ENCODE results near the gene MUC13.

The MUC13 gene

DNA sequence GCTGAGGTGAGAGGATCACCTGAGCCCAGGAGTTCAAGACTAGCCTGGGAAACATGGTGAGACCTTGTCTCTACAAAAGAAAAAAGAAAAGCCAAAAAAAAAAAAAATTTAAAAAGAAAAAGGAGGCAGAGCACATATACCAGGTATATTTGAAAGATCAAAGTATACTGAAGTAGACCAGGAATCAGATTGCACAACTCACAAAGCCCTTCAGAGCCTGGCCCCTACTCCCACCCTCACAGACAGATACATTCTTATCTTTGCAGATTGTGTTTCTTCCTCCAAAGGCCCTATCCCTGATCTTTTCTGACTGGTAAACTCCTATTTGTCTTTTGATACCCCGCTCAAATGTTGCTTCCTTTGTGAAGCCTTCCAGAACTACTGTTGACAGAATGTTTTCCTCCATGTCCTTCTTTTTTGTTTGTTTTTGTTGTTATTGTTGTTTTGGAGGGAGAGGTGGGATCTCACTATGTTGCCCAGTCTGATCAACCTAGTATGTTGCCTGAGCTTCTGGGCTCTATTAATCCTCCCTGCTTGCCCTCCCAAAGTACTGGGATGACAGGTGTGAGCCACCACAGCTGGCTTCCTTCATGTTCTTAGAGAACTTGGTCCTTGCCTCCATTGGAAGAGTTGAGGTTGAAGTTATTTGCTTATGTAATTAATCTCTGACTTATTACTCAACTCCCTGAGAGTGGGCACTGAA is 37.6 kb downstream of the MUC13 start:
- no peak for DNase-seq (ENCODE audit: low read depth)

DNA sequence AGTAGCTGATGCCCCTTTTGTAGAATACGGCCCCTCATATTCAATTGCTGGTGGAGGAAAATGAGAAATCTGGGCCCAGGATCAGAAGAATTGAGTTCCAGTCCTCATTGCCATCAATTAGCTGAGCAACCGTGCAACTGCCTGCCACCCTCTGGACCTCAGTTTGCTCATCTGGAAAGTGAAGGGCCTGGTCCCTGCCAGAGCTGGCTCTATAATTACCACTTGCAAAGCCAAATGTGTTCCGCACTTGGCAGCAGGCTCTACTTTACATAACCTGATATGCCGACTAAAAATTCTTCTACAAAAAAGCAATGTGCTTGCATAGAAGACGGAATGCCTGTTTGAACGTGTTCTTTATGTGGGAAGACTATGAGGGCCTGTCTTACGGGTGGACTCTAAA is 38.8 kb downstream of the MUC13 start:
- no peak for DNase-seq (ENCODE audit: low read depth)

GRCh38 chr3:124893526-124893925 is 41.0 kb downstream of the MUC13 start:
- no peak for DNase-seq (ENCODE audit: low read depth)

DNA sequence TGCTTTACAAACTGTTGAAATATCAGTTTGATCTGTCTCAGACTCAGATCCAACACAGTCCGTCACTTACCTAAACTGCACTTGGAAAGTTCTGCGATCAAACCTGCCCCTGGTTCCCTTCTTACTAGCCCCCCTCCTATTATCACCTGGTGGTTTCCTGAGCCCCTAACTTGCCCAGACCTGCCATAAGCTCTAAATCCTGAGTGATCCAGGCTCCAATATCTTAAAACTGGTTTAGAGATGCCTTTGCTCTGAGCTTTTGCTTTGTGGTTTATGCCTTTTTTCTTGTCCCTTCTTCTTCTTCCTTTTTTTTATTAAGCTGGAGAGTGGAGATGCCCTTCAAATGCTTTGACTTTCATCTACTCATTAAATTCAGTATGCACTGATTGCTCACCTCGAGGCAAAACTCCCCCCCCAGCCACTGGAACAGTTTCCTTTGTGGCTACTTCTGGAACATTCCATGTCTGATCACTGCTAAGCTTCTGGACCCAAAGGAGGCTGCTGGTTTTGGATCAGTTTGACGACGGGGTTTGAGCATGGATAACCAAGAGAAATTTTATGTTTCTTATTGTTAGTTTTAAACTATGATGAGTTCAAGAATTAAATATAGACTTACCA is 43.9 kb downstream of the MUC13 start:
- no peak for DNase-seq (ENCODE audit: low read depth)

- DNase-seq (ENCODE audit: low read depth), result no peak
Observed at GRCh38 chr3:124888482-124889441, 45.8 kb downstream of the MUC13 start.

DNA sequence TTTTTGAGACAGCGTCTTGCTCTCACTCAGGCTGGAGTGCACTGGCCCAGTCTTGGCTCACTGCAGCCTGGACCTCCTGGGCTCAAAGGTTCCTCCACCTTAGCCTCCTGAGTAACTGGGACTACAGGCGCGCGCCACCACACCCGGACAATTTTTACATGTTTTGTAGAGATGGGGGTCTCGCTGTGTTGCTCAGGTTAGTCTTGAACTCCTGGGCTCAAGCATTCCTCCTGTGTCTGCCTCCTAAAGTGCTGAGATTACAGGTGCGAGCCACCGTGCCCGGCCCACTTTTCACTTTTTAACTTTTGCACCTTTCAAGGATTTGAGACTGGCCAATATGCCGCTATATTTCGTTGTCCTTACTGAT is 46.6 kb downstream of the MUC13 start:
- no peak for DNase-seq (ENCODE audit: low read depth)

DNA sequence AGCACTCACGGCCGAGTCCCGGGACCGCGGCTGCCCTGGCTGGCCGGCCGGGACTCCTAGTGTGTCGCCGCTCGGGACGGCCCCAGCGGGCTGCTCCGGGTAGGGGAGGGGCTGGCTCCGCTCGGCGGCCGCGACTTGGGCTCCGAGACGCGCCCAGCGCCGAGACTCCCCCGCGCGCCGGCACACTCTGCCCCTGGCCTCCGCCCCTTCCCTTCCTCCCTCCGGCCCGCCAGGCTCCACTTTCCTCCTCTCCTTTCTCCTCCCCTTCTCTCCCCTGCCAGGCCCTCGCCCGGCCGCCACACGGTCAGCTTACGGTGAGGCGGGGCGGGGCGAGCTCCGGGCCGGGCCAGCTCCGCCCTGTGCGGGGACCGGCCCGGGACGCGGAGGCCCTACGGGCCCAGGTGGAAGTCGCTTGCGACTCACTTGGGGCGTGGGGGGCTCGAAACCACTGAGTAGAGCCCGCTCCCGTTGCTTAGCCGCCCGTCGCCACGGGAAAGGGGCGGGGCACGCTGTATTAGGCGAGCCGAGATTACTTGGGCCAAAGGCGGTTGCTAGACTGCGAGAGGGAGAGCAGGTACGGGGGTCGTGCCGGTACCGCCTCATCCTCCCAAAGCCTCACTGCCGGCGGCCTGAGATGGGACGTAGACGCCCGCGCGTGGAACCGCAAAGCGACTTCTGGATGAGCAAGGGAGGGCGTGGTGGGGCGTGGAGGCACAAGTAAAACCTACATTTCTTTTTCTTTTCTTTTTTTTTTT is 47.2 kb downstream of the MUC13 start, which contains the start of gene ITGB5:
TSS of gene ITGB5 (minus strand) at position 189 of the 755 bp plus-strand sequence. CDS start 365 bp downstream, outside the sequence.
- no peak for DNase-seq (ENCODE audit: low read depth)

DNA sequence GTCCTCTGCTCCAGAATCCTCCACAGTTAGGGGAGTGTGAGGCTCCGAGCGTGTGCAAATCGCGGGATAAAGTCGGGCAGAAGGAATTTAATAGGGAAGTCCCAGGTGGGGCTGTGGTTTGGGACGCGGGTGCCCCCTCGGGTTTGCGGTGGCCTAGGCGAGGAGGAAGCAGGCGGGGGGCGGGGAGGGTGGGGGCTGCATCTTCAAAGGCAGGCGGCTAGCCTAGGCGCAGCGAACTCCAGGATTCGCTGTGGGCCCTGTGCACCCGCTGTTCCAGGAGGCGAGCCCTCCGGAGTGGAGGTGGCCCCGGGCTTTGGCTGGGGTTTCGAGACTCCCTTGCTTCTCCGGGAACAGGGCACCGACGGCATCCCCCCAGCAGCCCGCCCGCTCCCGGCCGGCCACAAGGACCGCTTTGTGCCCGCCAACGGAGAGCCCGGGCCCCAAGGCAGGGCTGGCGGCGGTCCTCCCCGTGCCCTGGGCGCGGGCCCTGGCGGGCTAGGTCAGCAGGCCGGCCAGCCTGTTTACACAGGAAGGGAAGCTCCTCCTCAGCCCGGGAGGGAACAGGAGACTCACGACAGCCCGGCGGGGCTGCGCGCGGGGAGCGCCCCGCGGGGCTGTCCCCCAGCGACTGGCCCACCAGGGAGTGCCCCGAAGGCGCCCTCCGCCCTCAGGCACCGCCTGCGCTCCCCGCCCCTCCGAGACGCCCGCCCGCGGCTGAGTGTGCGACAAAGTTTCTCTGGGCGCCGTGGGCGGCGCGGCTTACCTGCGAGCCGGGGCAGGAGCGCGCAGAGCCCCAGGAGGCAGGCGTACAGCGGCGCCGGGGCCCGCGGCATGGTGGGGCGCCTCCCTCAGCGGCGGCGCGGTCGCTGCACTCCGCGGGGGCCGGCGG is 48.1 kb downstream of the MUC13 start:
- DNase-seq (ENCODE audit: low read depth), result no peak

GRCh38 chr3:124885466-124886167 is 48.9 kb downstream of the MUC13 start:
- no peak for DNase-seq (ENCODE audit: low read depth)

GRCh38 chr3:124884474-124885101 is 50.0 kb downstream of the MUC13 start:
- DNase-seq (ENCODE audit: low read depth), result no peak

DNA sequence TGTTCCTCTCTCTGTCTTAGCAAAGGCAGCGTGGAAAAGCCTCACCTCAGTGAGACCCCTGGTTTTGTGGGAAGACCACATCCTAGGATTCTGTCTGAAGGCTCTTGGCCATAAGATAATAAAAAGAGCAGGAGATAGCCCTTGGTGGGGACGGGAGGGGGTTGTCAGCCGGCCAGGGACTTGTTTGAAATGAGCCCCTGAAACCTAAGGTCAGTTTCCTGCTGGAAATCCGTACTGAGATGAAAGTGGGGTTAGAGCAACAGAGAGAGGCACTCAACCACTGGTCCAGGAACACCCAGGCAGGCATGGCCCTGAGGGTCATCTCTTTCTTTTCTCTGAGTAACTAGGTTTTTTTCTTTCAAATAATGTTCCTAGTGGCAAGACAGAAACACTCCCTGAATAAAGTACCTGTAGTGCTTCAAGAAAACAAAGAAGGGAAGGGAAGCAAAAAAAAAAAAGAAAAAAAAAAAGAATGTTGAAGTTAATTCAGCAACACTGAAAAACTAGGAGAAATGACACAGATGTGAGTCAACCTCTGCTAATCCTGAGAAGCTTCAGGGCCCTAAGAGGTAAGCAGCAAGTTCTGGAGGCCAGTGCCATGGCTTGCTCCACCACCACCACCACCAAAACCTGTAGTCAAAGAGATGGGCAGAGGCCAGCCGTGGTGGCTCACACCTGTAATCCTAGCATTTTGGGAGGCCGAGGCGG is 50.6 kb downstream of the MUC13 start:
- no peak for DNase-seq (ENCODE audit: low read depth)

GRCh38 chr3:124882816-124883747 is 51.5 kb downstream of the MUC13 start:
- DNase-seq (ENCODE audit: low read depth), result no peak

DNA sequence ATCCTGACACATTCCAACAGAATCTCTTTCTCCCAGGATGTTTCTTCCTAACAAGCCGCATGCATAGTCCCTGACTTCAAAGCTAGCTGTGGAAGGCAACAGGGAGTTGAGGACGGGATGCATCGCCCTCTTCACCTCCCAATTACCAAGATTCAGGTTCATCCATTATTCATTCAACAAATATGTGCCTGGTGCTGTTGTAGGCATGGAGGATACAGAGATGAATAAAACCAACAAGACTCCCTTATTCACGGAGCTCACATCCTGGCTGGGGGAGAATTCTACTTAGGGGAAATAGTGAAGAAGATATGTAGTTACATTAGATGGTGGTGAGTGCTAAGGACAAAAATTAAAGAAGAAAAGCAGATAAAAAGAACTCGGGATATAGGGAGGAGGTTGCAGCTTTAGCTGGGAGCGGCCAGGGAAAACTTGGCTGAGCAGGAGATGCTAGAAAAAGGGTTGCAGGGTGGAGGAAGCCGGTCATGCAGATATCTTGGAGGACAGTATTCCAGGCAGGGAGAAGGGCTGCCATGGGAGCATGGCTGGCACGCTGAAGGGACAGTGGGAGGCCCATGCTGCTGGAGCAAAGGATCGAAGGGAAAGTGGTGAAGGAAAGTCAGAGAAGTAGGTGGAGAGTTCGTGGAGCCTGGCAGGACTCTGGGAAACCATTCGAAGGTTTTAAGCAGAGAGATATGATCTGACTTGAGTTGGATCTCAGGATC is 52.4 kb downstream of the MUC13 start:
- DNase-seq (ENCODE audit: low read depth), result no peak

GRCh38 chr3:124879337-124879680 is 55.2 kb downstream of the MUC13 start:
- no peak for DNase-seq (ENCODE audit: low read depth)

GRCh38 chr3:124878561-124879336 is 55.8 kb downstream of the MUC13 start:
- peak; percentile 96 for DNase-seq (ENCODE audit: low read depth)

DNA sequence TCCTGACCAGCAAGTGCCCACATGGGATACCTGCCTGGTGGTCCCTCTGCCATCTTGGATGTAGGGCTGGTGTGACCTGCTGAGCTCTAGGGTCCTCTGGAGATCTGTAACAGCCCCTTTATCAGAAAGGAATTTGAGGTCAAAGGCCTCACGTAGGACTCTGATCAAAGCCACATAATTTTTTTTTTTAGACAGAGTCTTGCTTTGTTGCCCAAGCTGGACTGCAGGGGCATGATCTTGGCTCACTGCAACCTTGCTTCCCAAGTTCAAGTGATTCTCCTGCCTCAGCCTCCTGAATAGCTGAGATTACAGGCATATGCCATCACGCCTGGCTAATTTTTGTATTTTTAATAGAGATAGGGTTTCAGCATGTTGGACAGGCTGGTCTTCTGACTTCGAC is 56.9 kb downstream of the MUC13 start:
- no peak for DNase-seq (ENCODE audit: low read depth)

GRCh38 chr3:124876401-124876878 is 58.1 kb downstream of the MUC13 start:
- no peak for DNase-seq (ENCODE audit: low read depth)

All from HS-27A (cell line).